DMS79 treated with DMSO at 0.1 percent for 48 hours (cell line): ENCODE data around the gene BLOC1S4.
A peak's percentile ranks its signal among the peaks of the same experiment; 100 is the strongest.

Experiments
- DNase-seq: peaks from one replicate; lab custom pipeline; 2025; lab: John Stamatoyannopoulos, UW

Gene BLOC1S4

GRCh38 chr4:6692379-6692778 is 23.6 kb upstream of the BLOC1S4 start:
- no peak for DNase-seq

- no peak for DNase-seq
Observed at GRCh38 chr4:6692806-6693205, 23.2 kb upstream of the BLOC1S4 start.

GRCh38 chr4:6693231-6694176 is 22.5 kb upstream of the BLOC1S4 start, which contains the start of gene S100P:
S100P (plus strand) TSS chr4:6693878; CDS start chr4:6693933, 55 bp downstream.
- DNase-seq: no peak

GRCh38 chr4:6694177-6694901 is 21.6 kb upstream of the BLOC1S4 start:
- no peak for DNase-seq

- DNase-seq: no peak
Observed at GRCh38 chr4:6695660-6696610, 20.0 kb upstream of the BLOC1S4 start.

GRCh38 chr4:6696611-6697010 is 19.4 kb upstream of the BLOC1S4 start:
- no peak for DNase-seq

GRCh38 chr4:6697131-6697530 is 18.8 kb upstream of the BLOC1S4 start:
- no peak for DNase-seq

GRCh38 chr4:6699388-6699787 is 16.6 kb upstream of the BLOC1S4 start:
- DNase-seq: no peak

GRCh38 chr4:6699903-6700302 is 16.1 kb upstream of the BLOC1S4 start:
- no peak for DNase-seq

- DNase-seq: no peak
Observed at GRCh38 chr4:6701371-6701770, 14.6 kb upstream of the BLOC1S4 start.

- no peak for DNase-seq
Observed at GRCh38 chr4:6702761-6703160, 13.2 kb upstream of the BLOC1S4 start.

GRCh38 chr4:6703786-6704185 is 12.2 kb upstream of the BLOC1S4 start:
- no peak for DNase-seq

- no peak for DNase-seq
Observed at GRCh38 chr4:6705646-6706045, 10.3 kb upstream of the BLOC1S4 start.

GRCh38 chr4:6706173-6706572 is 9.8 kb upstream of the BLOC1S4 start:
- no peak for DNase-seq

GRCh38 chr4:6709230-6710114 is 6.5 kb upstream of the BLOC1S4 start, which contains the start of gene MRFAP1L1:
MRFAP1L1 (minus strand) TSS chr4:6709865; CDS start chr4:6709629, 236 bp downstream.
- peak; percentile 83 for DNase-seq

GRCh38 chr4:6710282-6710681 is 5.7 kb upstream of the BLOC1S4 start:
- DNase-seq: no peak

- DNase-seq: no peak
Observed at GRCh38 chr4:6710996-6711395, 5.0 kb upstream of the BLOC1S4 start.

GRCh38 chr4:6714954-6715353 is 1.0 kb upstream of the BLOC1S4 start:
- no peak for DNase-seq

- no peak for DNase-seq
Observed at GRCh38 chr4:6715704-6716017, 313 bp upstream of the BLOC1S4 start.

GRCh38 chr4:6716958-6717655 is 1.1 kb downstream of the BLOC1S4 start:
- no peak for DNase-seq
